Activated B cell treated with CpG ODN at 0.5 μM for 24 hours (primary cell): ENCODE measurements around the gene CCNT1. TPM values are rescaled to one million over a fixed set of nuclear protein-coding genes. Genes with fewer than 3 reads are reported as not detected.

Experiments used
- ATAC-seq: fragments of 200-7000 bp; cut with Tn5 transposase; one replicate; pipeline ENCODE4 v1.10.0; 2021; ENCODE audit warnings: low read depth, mild to moderate bottlenecking, moderate library complexity
- CTCF ChIA-PET: fragments of 350-600 bp; sonication (Branson Sonifier 250); formaldehyde crosslinking; loops from one replicate; lab custom pipeline; 2021; ENCODE audit warnings: antibody characterized with exemption; lab: Charles Lee
- POLR2A ChIA-PET: fragments of 350-600 bp; sonication (Branson Sonifier 250); formaldehyde crosslinking; loops from one replicate; lab custom pipeline; 2021; ENCODE audit warnings: antibody characterized with exemption; lab: Charles Lee
- DNase-seq: peaks from one replicate; pipeline ENCODE4 v3.0.0; 2022
- H3K27ac Mint-ChIP-seq: one replicate; pipeline ENCODE4 v1.8.0; 2020; ENCODE audit warnings: mixed read lengths
- H3K27me3 Mint-ChIP-seq: one replicate; pipeline ENCODE4 v1.8.0; 2021; ENCODE audit warnings: mixed read lengths
- H3K36me3 Mint-ChIP-seq: one replicate; pipeline ENCODE4 v1.8.0; 2021; ENCODE audit warnings: low read depth, mixed read lengths
- H3K4me1 Mint-ChIP-seq: one replicate; pipeline ENCODE4 v1.8.0; 2021; ENCODE audit warnings: mixed read lengths
- H3K4me3 Mint-ChIP-seq: one replicate; pipeline ENCODE4 v1.8.0; 2020; ENCODE audit warnings: mild to moderate bottlenecking, mixed read lengths
- H3K9me3 Mint-ChIP-seq: one replicate; pipeline ENCODE4 v1.8.0; 2020; ENCODE audit warnings: mixed read lengths
- CTCF ChIP-seq: fragments of 200-600 bp; IDR thresholded peaks from one replicate; pipeline ENCODE4 v1.8.0; 2022; ENCODE audit warnings: antibody characterized with exemption, mild to moderate bottlenecking
- intact Hi-C: fragments of 100-400 bp; cut with micrococcal nuclease; formaldehyde crosslinking; loops from one replicate; pipeline ENCODE4 v1.15.1; 2024
- total RNA-seq: library from RNA; stranded (reverse); gene quantifications from 2 replicates; pipeline ENCODE4 v1.2.3, GENCODE V29; 2022

CCNT1 gene
- total RNA-seq, 1 donor from 2014 or later = 48.9 TPM

DNA sequence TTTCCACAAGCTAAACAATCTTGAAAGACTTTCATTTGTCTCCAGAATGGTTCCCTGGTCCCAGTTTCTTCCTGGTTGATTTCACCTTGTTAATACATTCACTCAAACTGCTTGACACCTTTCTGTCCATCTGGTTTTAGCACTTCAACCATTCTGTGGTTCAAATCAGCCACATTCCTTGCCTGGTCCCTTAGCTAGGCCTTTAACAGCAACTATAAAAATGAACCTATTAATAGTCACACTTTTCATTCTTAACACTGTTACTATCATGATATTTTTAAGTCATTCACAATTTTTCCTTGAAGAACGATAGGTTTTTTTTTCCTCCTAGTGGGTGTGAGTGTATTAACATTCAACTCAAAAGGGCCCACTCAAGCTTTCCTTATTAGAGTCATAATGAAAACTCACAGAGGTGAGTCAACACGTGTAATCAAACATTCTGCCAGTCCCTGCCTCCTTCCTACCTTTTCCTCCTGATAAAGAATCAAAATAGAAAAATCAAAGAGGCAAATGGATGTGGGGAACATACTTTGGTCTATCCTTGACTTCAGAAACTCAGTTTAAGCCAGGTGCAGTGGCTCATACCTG is 34.4 kb upstream of the CCNT1 start:
- Mint-ChIP-seq H3K4me3 (no peak overlapping the region), H3K27me3 (peaks cover 1% of the 10 kb centered on the region), H3K4me1 (no peaks in the 10 kb centered on the region), H3K27ac (no peak overlapping the region), H3K9me3 (no peaks in the 10 kb centered on the region), H3K36me3 (no peaks in the 10 kb centered on the region)
- TF ChIP-seq CTCF = no peak
- POLR2A ChIA-PET = no interaction called here
- DNase-seq (no peak), ATAC-seq (no peak)
- CTCF ChIA-PET = interaction anchor here (0.8 to 2.3 kb wide), 4 partner anchors 10 to 44 kb away, joined by 3 to 11 read pairs (median 4); no protein-coding TSS in a partner anchor
- intact Hi-C loops = loop anchor here (5.0 kb wide), 1 partner anchor 141 kb away; no protein-coding TSS in a partner anchor

DNA sequence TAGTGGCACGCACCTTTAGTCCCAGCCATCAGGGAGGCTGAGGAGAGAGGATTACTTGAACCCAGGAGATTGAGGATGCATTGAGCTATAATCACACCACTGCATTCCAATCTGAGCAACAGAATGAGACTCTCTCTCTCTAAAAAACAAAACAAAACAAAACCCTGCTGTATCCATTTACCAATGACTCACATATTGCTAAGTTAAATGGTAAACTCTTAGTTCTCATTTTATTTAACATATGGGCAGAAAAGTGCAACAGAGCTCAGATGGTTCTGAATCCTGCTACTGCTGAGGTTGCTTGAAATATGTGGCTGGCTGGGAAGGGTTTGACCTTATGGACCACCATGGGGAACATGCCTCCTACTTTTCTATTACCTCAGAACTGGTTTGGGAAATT is 33.7 kb upstream of the CCNT1 start:
- intact Hi-C loops = loop anchor here (5.0 kb wide), 1 partner anchor 142 kb away; no protein-coding TSS in a partner anchor
- H3K27ac Mint-ChIP-seq = no peak overlapping the region

DNA sequence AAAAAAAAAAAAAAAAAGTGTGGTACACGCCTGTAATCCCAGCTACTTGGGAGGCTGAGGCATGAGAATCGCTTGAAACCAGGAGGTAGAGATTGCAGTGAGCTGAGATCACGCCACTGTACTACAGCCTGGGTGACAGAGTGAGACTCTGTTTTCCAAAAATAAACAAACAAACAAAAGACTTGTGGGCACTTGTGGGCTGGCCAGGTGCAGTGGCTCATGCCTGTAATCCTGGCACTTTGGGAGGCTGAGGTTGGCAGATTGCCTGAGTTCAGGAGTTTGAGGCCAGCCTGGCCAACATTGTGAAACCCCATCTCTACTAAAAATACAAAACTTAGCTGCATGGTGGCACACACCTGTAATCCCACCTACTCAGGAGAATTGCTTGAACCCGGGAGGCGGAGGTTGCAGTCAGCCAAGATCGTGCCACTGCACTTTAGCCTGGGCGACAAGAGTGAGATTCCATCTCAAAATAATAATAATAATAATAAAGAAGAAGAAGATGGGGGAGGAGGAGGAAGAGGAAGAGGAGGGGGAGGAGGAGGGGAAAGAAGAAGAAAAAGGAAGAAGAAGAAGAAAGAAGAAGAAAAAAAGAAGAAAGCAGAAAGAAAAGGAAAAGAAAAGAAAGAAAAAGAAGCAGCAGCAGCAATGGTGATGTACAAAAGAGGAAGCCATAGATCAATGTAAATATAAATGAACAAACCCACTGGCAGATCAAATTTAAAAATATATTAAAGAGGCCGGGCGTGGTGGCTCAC is 27.9 kb upstream of the CCNT1 start:
- CTCF ChIA-PET = no interaction called here
- Mint-ChIP-seq H3K27me3 (peaks cover 13% of the 10 kb centered on the region), H3K9me3 (no peaks in the 10 kb centered on the region), H3K27ac (no peak overlapping the region), H3K4me1 (no peaks in the 10 kb centered on the region), H3K4me3 (no peak overlapping the region), H3K36me3 (no peaks in the 10 kb centered on the region)
- ATAC-seq (no peak), DNase-seq (no peak)
- POLR2A ChIA-PET = no interaction called here
- intact Hi-C loops = no loop called here
- no peak for TF ChIP-seq CTCF

More for the DNA sequence above, 33.7 kb upstream of the CCNT1 start:
- Mint-ChIP-seq H3K9me3 (no peaks in the 10 kb centered on the region), H3K36me3 (no peaks in the 10 kb centered on the region), H3K27me3 (peaks cover 1% of the 10 kb centered on the region), H3K4me3 (no peak overlapping the region), H3K4me1 (no peaks in the 10 kb centered on the region)
- ChIA-PET CTCF (interaction anchor here (1.1 to 2.3 kb wide), 3 partner anchors 14 to 45 kb away, joined by 3 to 11 read pairs (median 5); no protein-coding TSS in a partner anchor), POLR2A (no interaction called here)
- TF ChIP-seq CTCF = no peak
- DNase-seq (no peak), ATAC-seq (no peak)

GRCh38 chr12:48739618-48740269 is 23.2 kb upstream of the CCNT1 start:
- ChIA-PET CTCF (interaction anchor here (1.2 kb wide), 1 partner anchor 14 kb away, joined by 3 read pairs; no protein-coding TSS in a partner anchor), POLR2A (no interaction called here)
- ATAC-seq = no peak
- H3K9me3 Mint-ChIP-seq = no peaks in the 10 kb centered on the region
- no peak overlapping the region for H3K4me3 Mint-ChIP-seq
- H3K27me3 Mint-ChIP-seq = peaks cover 19% of the 10 kb centered on the region
- no peak for TF ChIP-seq CTCF
- H3K36me3 Mint-ChIP-seq = no peaks in the 10 kb centered on the region
- no peak for DNase-seq
- H3K4me1 Mint-ChIP-seq = no peaks in the 10 kb centered on the region
- H3K27ac Mint-ChIP-seq = no peak overlapping the region
- intact Hi-C loops = no loop called here

GRCh38 chr12:48736456-48736855 is 19.9 kb upstream of the CCNT1 start:
- H3K27me3 Mint-ChIP-seq = peaks cover 19% of the 10 kb centered on the region
- H3K4me1 Mint-ChIP-seq = no peaks in the 10 kb centered on the region
- no peaks in the 10 kb centered on the region for H3K36me3 Mint-ChIP-seq
- no peak overlapping the region for H3K27ac Mint-ChIP-seq
- CTCF ChIA-PET = no interaction called here
- no peak for ATAC-seq
- no peak overlapping the region for H3K4me3 Mint-ChIP-seq
- no peak for TF ChIP-seq CTCF
- POLR2A ChIA-PET = no interaction called here
- intact Hi-C loops = no loop called here
- DNase-seq = no peak
- H3K9me3 Mint-ChIP-seq = no peaks in the 10 kb centered on the region
